NCI-H446 (cell line): ENCODE data around the gene VSTM4.

Experiments
- DNase-seq, 2 experiments: peaks; one replicate each; lab custom pipeline; 2025; lab: John Stamatoyannopoulos, UW

The VSTM4 gene

GRCh38 chr10:49141541-49142332, 26.4 kb upstream of the VSTM4 start:
- no peak for DNase-seq

GRCh38 chr10:49140304-49141177, 25.2 kb upstream of the VSTM4 start:
- no peak for DNase-seq

GRCh38 chr10:49139846-49140195, 24.5 kb upstream of the VSTM4 start:
- DNase-seq: no peak

GRCh38 chr10:49139028-49139845, 23.9 kb upstream of the VSTM4 start:
- DNase-seq: no peak

- no peak for DNase-seq
Measured at GRCh38 chr10:49138361-49138891, 23.1 kb upstream of the VSTM4 start.

- DNase-seq: no peak
Measured at GRCh38 chr10:49136525-49136924, 21.2 kb upstream of the VSTM4 start.

- DNase-seq: no peak
Measured at GRCh38 chr10:49135575-49136313, 20.4 kb upstream of the VSTM4 start.

GRCh38 chr10:49134327-49134726, 19.0 kb upstream of the VSTM4 start:
- no peak for DNase-seq

- no peak for DNase-seq
Measured at GRCh38 chr10:49133706-49134248, 18.5 kb upstream of the VSTM4 start, which contains the start of gene FAM170B. Gene FAM170B (minus strand): TSS chr10:49134021. CDS start chr10:49133918, 103 bp downstream.

- no peak for DNase-seq
Measured at GRCh38 chr10:49132362-49132737, 17.0 kb upstream of the VSTM4 start.

GRCh38 chr10:49131507-49132361, 16.4 kb upstream of the VSTM4 start:
- DNase-seq: no peak

- no peak for DNase-seq
Measured at GRCh38 chr10:49129376-49129775, 14.1 kb upstream of the VSTM4 start.

GRCh38 chr10:49128854-49129253, 13.5 kb upstream of the VSTM4 start:
- no peak for DNase-seq

GRCh38 chr10:49123981-49124950, 8.9 kb upstream of the VSTM4 start:
- no peak for DNase-seq

- no peak for DNase-seq
Measured at GRCh38 chr10:49120911-49121310, 5.6 kb upstream of the VSTM4 start.

GRCh38 chr10:49119746-49120145, 4.4 kb upstream of the VSTM4 start:
- DNase-seq: no peak

GRCh38 chr10:49118430-49119074, 3.2 kb upstream of the VSTM4 start:
- DNase-seq: no peak

- no peak for DNase-seq
Measured at GRCh38 chr10:49117376-49118070, 2.2 kb upstream of the VSTM4 start.
